Neural cell (in vitro differentiated cells): Measurements from ENCODE around the gene GRIN1. TPM values are rescaled to one million over a fixed set of nuclear protein-coding genes. Genes with fewer than 3 reads are reported as not detected.

ENCODE experiments used
- H2AFZ ChIP-seq: fragments of 200-600, 300-800 bp; sonication (generic), shearing (Covaris generic); 2 replicates; pipeline ENCODE4 v1.6.0; 2014; ENCODE audit warnings: low read depth, mild to moderate bottlenecking, antibody characterized with exemption, low read length, moderate library complexity
- H3F3A ChIP-seq: fragments of 200-600 bp; shearing (Covaris generic); 2 replicates; pipeline ENCODE4 v1.6.1; 2016; ENCODE audit warnings: mild to moderate bottlenecking, moderate library complexity, mixed read lengths, antibody characterized with exemption, low read length; ENCODE audit not compliant: insufficient read depth, poor library complexity, severe bottlenecking
- H3K27ac ChIP-seq: fragments of 200-600, 300-800 bp; sonication (generic), shearing (Covaris generic); 2 replicates; pipeline ENCODE4 v1.5.1; 2014; ENCODE audit warnings: mild to moderate bottlenecking, low read length, moderate library complexity
- H3K27me3 ChIP-seq: fragments of 300-800, 200-600 bp; sonication (generic), shearing (Covaris generic); 2 replicates; pipeline ENCODE4 v1.6.0; 2014; ENCODE audit warnings: mild to moderate bottlenecking, low read depth, low read length, moderate library complexity; ENCODE audit not compliant: insufficient read depth
- H3K36me3 ChIP-seq: fragments of 300-800, 200-600 bp; sonication (generic), shearing (Covaris generic); 2 replicates; pipeline ENCODE4 v1.5.1; 2014; ENCODE audit warnings: mild to moderate bottlenecking, antibody characterized with exemption, low read length, moderate library complexity; ENCODE audit not compliant: insufficient read depth
- H3K4me2 ChIP-seq: fragments of 300-800, 200-600 bp; sonication (generic), shearing (Covaris generic); 2 replicates; pipeline ENCODE4 v1.6.0; 2014; ENCODE audit warnings: mild to moderate bottlenecking, low read length
- H3K4me3 ChIP-seq: fragments of 300-800, 200-600 bp; sonication (generic), shearing (Covaris generic); 2 replicates; pipeline ENCODE4 v1.5.1; 2014; ENCODE audit warnings: mild to moderate bottlenecking, low read length, moderate library complexity
- H3K79me2 ChIP-seq: fragments of 200-600 bp; shearing (Covaris generic); replicated peaks from 2 replicates; pipeline ENCODE4 v1.6.0; 2014; ENCODE audit warnings: mild to moderate bottlenecking, low read length, moderate library complexity; ENCODE audit not compliant: insufficient read depth
- H3K9ac ChIP-seq: fragments of 300-800, 200-600 bp; sonication (generic), shearing (Covaris generic); 2 replicates; pipeline ENCODE4 v1.6.1; 2016; ENCODE audit warnings: mild to moderate bottlenecking, low read length, mixed read lengths
- H3K9me2 ChIP-seq: fragments of 200-600 bp; shearing (Covaris generic); 2 replicates; pipeline ENCODE4 v1.6.1; 2016; ENCODE audit warnings: mild to moderate bottlenecking, low read length, mixed read lengths; ENCODE audit not compliant: insufficient read depth
- H3K9me3 ChIP-seq: fragments of 200-600, 300-800 bp; sonication (generic), shearing (Covaris generic); 2 replicates; pipeline ENCODE4 v1.6.1; 2016; ENCODE audit warnings: mild to moderate bottlenecking, mixed run types, low read length, moderate library complexity, mixed read lengths
- H4K20me1 ChIP-seq: fragments of 200-600 bp; shearing (Covaris generic); 2 replicates; pipeline ENCODE4 v1.6.1; 2016; ENCODE audit warnings: mild to moderate bottlenecking, mixed run types; ENCODE audit not compliant: insufficient read depth
- EP300 ChIP-seq: fragments of 450-650 bp; conservative IDR thresholded peaks from 2 replicates; pipeline ENCODE4 v1.6.1; 2014; ENCODE audit warnings: antibody characterized with exemption, mild to moderate bottlenecking, moderate library complexity; ENCODE audit not compliant: poor library complexity, severe bottlenecking
- EZH2 ChIP-seq: fragments of 200-600, 300-800 bp; shearing (Covaris generic), sonication (generic); IDR thresholded peaks from 2 replicates; pipeline ENCODE4 v1.6.1; 2014; ENCODE audit warnings: antibody characterized with exemption, low read length, borderline replicate concordance, mild to moderate bottlenecking; ENCODE audit not compliant: insufficient read depth, poor library complexity, severe bottlenecking
- MXI1 ChIP-seq: fragments of 450-650 bp; conservative IDR thresholded peaks from 2 replicates; pipeline ENCODE4 v1.6.1; 2014; ENCODE audit warnings: antibody characterized with exemption, mild to moderate bottlenecking; ENCODE audit not compliant: poor library complexity, severe bottlenecking
- POLR2AphosphoS5 ChIP-seq: IDR thresholded peaks from 2 replicates; pipeline ENCODE4 v1.6.1; 2012
- RAD21 ChIP-seq: fragments of 450-650 bp; conservative IDR thresholded peaks from 2 replicates; pipeline ENCODE4 v1.6.1; 2014; ENCODE audit warnings: antibody characterized with exemption, mild to moderate bottlenecking, moderate library complexity
- SMC3 ChIP-seq: fragments of 450-650 bp; conservative IDR thresholded peaks from 2 replicates; pipeline ENCODE4 v1.6.1; 2014; ENCODE audit warnings: antibody characterized with exemption, mild to moderate bottlenecking, moderate library complexity; ENCODE audit not compliant: poor library complexity
- TAF1 ChIP-seq: IDR thresholded peaks from 2 replicates; pipeline ENCODE4 v1.6.1; 2012; ENCODE audit warnings: low read depth
- polyA plus RNA-seq: library from polyadenylated mRNA; depleted of rRNA; stranded (reverse); fragments of >200 nt; gene quantifications from 2 replicates; pipeline ENCODE4 v1.2.3, GENCODE V29; 2014
- TF ChIP-seq, protein P1 (sequence below): IDR thresholded peaks from 2 replicates; pipeline ENCODE4 v1.6.1; 2012; ENCODE audit warnings: borderline replicate concordance
- TF ChIP-seq, protein P2 (sequence below): fragments of 450-650 bp; IDR thresholded peaks from 2 replicates; pipeline ENCODE4 v1.5.1; 2014; ENCODE audit warnings: antibody characterized with exemption, mild to moderate bottlenecking, moderate library complexity; ENCODE audit not compliant: poor library complexity, severe bottlenecking

The GRIN1 gene
- polyA plus RNA-seq, 1 donor from 2014 or later: 0.58 TPM

DNA sequence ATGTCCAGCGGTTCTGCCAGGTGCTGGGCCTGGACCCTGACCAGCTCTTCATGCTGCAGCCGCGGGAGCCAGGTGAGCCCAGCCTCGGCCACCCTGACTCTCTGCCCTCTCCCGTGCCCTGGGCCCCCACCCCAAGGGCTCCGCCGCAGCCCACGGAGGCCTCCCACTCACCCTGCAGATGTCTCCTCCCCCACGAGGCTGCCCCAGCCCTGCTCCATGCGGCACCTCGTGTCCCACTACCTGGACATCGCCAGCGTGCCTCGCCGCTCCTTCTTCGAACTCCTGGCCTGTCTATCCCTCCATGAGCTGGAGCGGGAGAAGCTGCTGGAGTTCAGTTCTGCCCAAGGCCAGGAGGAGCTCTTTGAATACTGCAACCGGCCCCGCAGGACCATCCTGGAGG, 75.7 kb downstream of the GRIN1 start:
- Histone ChIP-seq H3K4me3 (no peak overlapping the region), H3K79me2 (no peaks in the 10 kb centered on the region), H4K20me1 (no peaks in the 10 kb centered on the region), H3K9me2 (no peaks in the 10 kb centered on the region), H3K27ac (no peak overlapping the region), H3K27me3 (no peaks in the 10 kb centered on the region), H3F3A (no peaks in the 10 kb centered on the region), H3K36me3 (no peaks in the 10 kb centered on the region), H2AFZ (no peak overlapping the region), H3K4me2 (no peak overlapping the region), H3K9me3 (no peaks in the 10 kb centered on the region), H3K9ac (no peak overlapping the region)
- TF ChIP-seq EP300 (no peak), POLR2AphosphoS5 (no peak), EZH2 (no peak), TAF1 (no peak), SMC3 (no peak), RAD21 (no peak), MXI1 (no peak)
- TF ChIP-seq, protein P1, sequence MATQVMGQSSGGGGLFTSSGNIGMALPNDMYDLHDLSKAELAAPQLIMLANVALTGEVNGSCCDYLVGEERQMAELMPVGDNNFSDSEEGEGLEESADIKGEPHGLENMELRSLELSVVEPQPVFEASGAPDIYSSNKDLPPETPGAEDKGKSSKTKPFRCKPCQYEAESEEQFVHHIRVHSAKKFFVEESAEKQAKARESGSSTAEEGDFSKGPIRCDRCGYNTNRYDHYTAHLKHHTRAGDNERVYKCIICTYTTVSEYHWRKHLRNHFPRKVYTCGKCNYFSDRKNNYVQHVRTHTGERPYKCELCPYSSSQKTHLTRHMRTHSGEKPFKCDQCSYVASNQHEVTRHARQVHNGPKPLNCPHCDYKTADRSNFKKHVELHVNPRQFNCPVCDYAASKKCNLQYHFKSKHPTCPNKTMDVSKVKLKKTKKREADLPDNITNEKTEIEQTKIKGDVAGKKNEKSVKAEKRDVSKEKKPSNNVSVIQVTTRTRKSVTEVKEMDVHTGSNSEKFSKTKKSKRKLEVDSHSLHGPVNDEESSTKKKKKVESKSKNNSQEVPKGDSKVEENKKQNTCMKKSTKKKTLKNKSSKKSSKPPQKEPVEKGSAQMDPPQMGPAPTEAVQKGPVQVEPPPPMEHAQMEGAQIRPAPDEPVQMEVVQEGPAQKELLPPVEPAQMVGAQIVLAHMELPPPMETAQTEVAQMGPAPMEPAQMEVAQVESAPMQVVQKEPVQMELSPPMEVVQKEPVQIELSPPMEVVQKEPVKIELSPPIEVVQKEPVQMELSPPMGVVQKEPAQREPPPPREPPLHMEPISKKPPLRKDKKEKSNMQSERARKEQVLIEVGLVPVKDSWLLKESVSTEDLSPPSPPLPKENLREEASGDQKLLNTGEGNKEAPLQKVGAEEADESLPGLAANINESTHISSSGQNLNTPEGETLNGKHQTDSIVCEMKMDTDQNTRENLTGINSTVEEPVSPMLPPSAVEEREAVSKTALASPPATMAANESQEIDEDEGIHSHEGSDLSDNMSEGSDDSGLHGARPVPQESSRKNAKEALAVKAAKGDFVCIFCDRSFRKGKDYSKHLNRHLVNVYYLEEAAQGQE: no peak
- TF ChIP-seq, protein P2, sequence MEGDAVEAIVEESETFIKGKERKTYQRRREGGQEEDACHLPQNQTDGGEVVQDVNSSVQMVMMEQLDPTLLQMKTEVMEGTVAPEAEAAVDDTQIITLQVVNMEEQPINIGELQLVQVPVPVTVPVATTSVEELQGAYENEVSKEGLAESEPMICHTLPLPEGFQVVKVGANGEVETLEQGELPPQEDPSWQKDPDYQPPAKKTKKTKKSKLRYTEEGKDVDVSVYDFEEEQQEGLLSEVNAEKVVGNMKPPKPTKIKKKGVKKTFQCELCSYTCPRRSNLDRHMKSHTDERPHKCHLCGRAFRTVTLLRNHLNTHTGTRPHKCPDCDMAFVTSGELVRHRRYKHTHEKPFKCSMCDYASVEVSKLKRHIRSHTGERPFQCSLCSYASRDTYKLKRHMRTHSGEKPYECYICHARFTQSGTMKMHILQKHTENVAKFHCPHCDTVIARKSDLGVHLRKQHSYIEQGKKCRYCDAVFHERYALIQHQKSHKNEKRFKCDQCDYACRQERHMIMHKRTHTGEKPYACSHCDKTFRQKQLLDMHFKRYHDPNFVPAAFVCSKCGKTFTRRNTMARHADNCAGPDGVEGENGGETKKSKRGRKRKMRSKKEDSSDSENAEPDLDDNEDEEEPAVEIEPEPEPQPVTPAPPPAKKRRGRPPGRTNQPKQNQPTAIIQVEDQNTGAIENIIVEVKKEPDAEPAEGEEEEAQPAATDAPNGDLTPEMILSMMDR: no peak

DNA sequence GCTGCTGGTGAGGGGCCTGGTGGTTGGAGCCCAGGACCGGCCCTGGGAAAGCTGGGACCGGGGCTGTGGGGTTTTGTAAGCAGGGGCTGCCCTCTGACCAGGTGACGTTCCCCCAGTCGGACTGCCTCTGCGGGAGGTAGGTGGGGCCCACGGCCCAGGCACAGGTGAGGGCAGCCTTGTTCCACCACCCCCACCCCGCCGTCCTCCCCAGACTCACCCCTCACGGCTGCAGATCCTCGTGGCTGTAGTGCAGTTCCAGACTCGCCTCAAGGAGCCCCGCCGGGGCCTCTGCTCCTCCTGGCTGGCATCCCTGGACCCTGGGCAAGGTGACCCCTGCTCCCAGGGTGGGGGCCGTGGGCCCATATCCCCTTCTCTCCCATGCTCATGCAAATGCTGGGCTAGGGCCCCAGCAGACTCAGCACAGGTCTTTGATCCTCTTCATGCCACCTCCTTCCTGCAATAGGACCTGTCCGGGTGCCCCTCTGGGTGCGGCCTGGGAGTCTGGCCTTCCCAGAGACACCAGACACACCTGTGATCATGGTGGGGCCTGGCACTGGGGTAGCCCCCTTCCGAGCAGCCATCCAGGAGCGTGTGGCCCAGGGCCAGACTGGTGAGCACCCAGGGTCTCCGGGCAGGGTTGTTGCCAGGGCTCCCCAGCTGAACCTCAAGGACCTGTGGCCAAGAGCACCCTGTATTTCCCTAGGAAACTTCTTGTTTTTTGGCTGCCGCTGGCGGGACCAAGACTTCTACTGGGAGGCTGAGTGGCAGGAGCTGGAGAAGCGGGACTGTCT, 76.4 kb downstream of the GRIN1 start:
- Histone ChIP-seq H3K27ac (no peak overlapping the region), H3K9me2 (no peaks in the 10 kb centered on the region), H3F3A (no peaks in the 10 kb centered on the region), H3K27me3 (no peaks in the 10 kb centered on the region), H3K9ac (no peak overlapping the region), H3K4me3 (no peak overlapping the region), H4K20me1 (no peaks in the 10 kb centered on the region), H3K79me2 (no peaks in the 10 kb centered on the region), H3K9me3 (no peaks in the 10 kb centered on the region), H3K4me2 (no peak overlapping the region), H2AFZ (no peak overlapping the region), H3K36me3 (no peaks in the 10 kb centered on the region)
- TF ChIP-seq EZH2 (no peak), MXI1 (no peak), POLR2AphosphoS5 (no peak), EP300 (no peak), RAD21 (no peak), TAF1 (no peak), SMC3 (no peak)
- TF ChIP-seq, protein P1: no peak
- TF ChIP-seq, protein P2: no peak
